GM19438 (cell line): ENCODE data around the gene BSG.

Source experiments
- ATAC-seq: cut with Tn5 transposase; IDR thresholded peaks from one replicate; pipeline ENCODE4 v1.9.1; 2021; ENCODE audit warnings: low read depth; ENCODE audit not compliant: unreplicated experiment

Gene BSG

GRCh38 chr19:570937-571565 is 1.3 kb upstream of the BSG start:
- ATAC-seq = no peak

GRCh38 chr19:571566-571974 is 826 bp upstream of the BSG start:
- no peak for ATAC-seq

- no peak for ATAC-seq
Measured at GRCh38 chr19:572743-573518, 535 bp downstream of the BSG start.

GRCh38 chr19:573519-573825 is 1.1 kb downstream of the BSG start:
- no peak for ATAC-seq

GRCh38 chr19:574658-575526 is 2.5 kb downstream of the BSG start:
- ATAC-seq = no peak

- no peak for ATAC-seq
Measured at GRCh38 chr19:575527-576506, 3.4 kb downstream of the BSG start.

- ATAC-seq = no peak
Measured at GRCh38 chr19:576768-577438, 4.5 kb downstream of the BSG start.

- ATAC-seq = no peak
Measured at GRCh38 chr19:577439-578392, 5.3 kb downstream of the BSG start.

GRCh38 chr19:579111-579841 is 6.9 kb downstream of the BSG start:
- ATAC-seq = no peak

GRCh38 chr19:579842-580155 is 7.4 kb downstream of the BSG start:
- ATAC-seq = no peak

GRCh38 chr19:580274-580835 is 8.0 kb downstream of the BSG start:
- ATAC-seq = no peak

GRCh38 chr19:581399-582111 is 9.2 kb downstream of the BSG start:
- no peak for ATAC-seq

- no peak for ATAC-seq
Measured at GRCh38 chr19:582497-583197, 10.3 kb downstream of the BSG start.

- no peak for ATAC-seq
Measured at GRCh38 chr19:583198-583967, 11.0 kb downstream of the BSG start.

- no peak for ATAC-seq
Measured at GRCh38 chr19:583968-584239, 11.5 kb downstream of the BSG start.
